Keratinocyte (primary cell): ENCODE results near the gene C20orf144.

Experiments used
- CTCF ChIP-seq, 3 experiments: IDR thresholded peaks in 1 of 3; conservative IDR thresholded peaks in 1 of 3; optimal IDR thresholded peaks in 1 of 3; 2 replicates in 2 of 3; 3 replicates in 1 of 3; pipeline versions ENCODE3 to v1.5.1; 2011; ENCODE audit warnings: low read length in 3 of 3, mild to moderate bottlenecking in 3 of 3, moderate library complexity in 2 of 3, control low read depth in 1 of 3, inconsistent platforms in 1 of 3; ENCODE audit not compliant: insufficient read depth in 2 of 3; ENCODE audit errors: extremely low read depth in 1 of 3
- EZH2 ChIP-seq: IDR thresholded peaks from one replicate; pipeline ENCODE4 v1.6.1; 2012; ENCODE audit warnings: inconsistent platforms, mild to moderate bottlenecking, low read length, moderate library complexity

- TF ChIP-seq CTCF (optimal IDR thresholded peaks at IDR 0.05 in 1 of 3, IDR thresholded peaks at IDR 0.05 in 1 of 3, conservative IDR thresholded peaks at IDR 0.05 in 1 of 3; ENCODE audit: extremely low read depth in 1 of 3, insufficient read depth in 2 of 3, low read length in 3 of 3) (no peak), EZH2 (no peak)
Observed at GRCh38 chr20:33697129-33697528, 35.0 kb downstream of the C20orf144 start.
